RPMI7951 (cell line): ENCODE results near the gene MAPK10. TPM values are rescaled to one million over a fixed set of nuclear protein-coding genes. Genes with fewer than 3 reads are reported as not detected.
"Not testable (repeated sequence)": the region's sequence is repeated elsewhere in the genome, so short reads cannot be mapped to it uniquely, and the experiment has no call there.

Experiments used
- DNase-seq: peaks from one replicate; pipeline ENCODE4 v3.0.0-alpha.2; 2012; ENCODE audit warnings: low read depth
- total RNA-seq: library from RNA; depleted of rRNA; stranded (reverse); fragments of >200 nt; shearing (Covaris generic); gene quantifications from 2 replicates; pipeline ENCODE4 v1.2.3, GENCODE V29; 2014

The MAPK10 gene
- total RNA-seq, 1 experiment from 2014 or later, result 14.5 TPM

GRCh38 chr4:86107112-86107511 lies 252.7 kb downstream of the MAPK10 start:
- no peak for DNase-seq

GRCh38 chr4:86106475-86106874 lies 253.4 kb downstream of the MAPK10 start:
- DNase-seq, result no peak

- no peak for DNase-seq
Measured at GRCh38 chr4:86101841-86102240, 258.0 kb downstream of the MAPK10 start.

GRCh38 chr4:86101410-86101809 lies 258.4 kb downstream of the MAPK10 start:
- no peak for DNase-seq

GRCh38 chr4:86100539-86101215 lies 259.2 kb downstream of the MAPK10 start:
- DNase-seq, result no peak

- DNase-seq, result no peak
Measured at GRCh38 chr4:86099348-86099747, 260.5 kb downstream of the MAPK10 start.

- no peak for DNase-seq
Measured at GRCh38 chr4:86098691-86099090, 261.2 kb downstream of the MAPK10 start.

GRCh38 chr4:86096373-86096772 lies 263.5 kb downstream of the MAPK10 start:
- DNase-seq, result no peak

- peak; percentile 70 for DNase-seq
Measured at GRCh38 chr4:86092684-86093083, 267.2 kb downstream of the MAPK10 start.

- DNase-seq, result no peak
Measured at GRCh38 chr4:86091201-86091600, 268.7 kb downstream of the MAPK10 start.

- no peak for DNase-seq
Measured at GRCh38 chr4:86089781-86090323, 270.0 kb downstream of the MAPK10 start.

- DNase-seq, result no peak
Measured at GRCh38 chr4:86089053-86089452, 270.8 kb downstream of the MAPK10 start.

- DNase-seq, result not testable (repeated sequence)
Measured at GRCh38 chr4:86075796-86076195, 284.1 kb downstream of the MAPK10 start.

- no peak for DNase-seq
Measured at GRCh38 chr4:86060341-86060740, 299.5 kb downstream of the MAPK10 start.

GRCh38 chr4:86058621-86059020 lies 301.2 kb downstream of the MAPK10 start:
- no peak for DNase-seq

- peak; percentile 39 for DNase-seq
Measured at GRCh38 chr4:86055898-86056297, 304.0 kb downstream of the MAPK10 start.

- no peak for DNase-seq
Measured at GRCh38 chr4:86054286-86055032, 305.4 kb downstream of the MAPK10 start.

GRCh38 chr4:86050496-86050895 lies 309.4 kb downstream of the MAPK10 start:
- no peak for DNase-seq

GRCh38 chr4:86048426-86048825 lies 311.4 kb downstream of the MAPK10 start:
- peak; percentile 86 for DNase-seq

GRCh38 chr4:86044593-86044985 lies 315.3 kb downstream of the MAPK10 start:
- no peak for DNase-seq

GRCh38 chr4:86043755-86044592 lies 315.9 kb downstream of the MAPK10 start:
- DNase-seq, result peak; percentile 65

GRCh38 chr4:86038037-86038436 lies 321.8 kb downstream of the MAPK10 start:
- DNase-seq, result no peak
